Anterior cingulate cortex (tissue), 58 donors: ENCODE measurements around the gene ANKRD24.
"Not testable (repeated sequence)": the region's sequence is repeated elsewhere in the genome, so short reads cannot be mapped to it uniquely, and the experiment has no call there.

Source experiments
- DNase-seq, 58 donors: peaks; one replicate each; lab custom pipeline; 2025; lab: John Stamatoyannopoulos, UW

Gene ANKRD24

GRCh38 chr19:4196587-4197148 is 14.2 kb downstream of the ANKRD24 start:
- DNase-seq = no peak

DNA sequence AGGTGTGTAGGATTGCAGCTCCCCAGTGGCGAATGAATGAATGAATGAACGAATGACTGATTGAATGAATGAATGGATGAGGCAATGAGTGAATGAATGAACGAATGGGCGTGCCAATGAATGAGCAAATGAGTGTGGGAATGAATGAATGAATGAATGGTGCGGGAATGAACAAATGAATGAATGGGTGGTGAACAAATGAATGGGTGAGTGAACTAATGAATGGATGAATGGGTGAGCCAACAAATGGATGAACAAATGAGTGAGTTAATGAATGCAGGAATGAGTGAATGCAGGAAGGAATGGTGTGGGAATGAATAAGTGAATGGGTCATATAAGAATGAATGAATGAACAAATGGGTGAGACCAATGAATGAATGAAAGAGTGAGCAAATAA is 14.7 kb downstream of the ANKRD24 start:
- DNase-seq = no peak

DNA sequence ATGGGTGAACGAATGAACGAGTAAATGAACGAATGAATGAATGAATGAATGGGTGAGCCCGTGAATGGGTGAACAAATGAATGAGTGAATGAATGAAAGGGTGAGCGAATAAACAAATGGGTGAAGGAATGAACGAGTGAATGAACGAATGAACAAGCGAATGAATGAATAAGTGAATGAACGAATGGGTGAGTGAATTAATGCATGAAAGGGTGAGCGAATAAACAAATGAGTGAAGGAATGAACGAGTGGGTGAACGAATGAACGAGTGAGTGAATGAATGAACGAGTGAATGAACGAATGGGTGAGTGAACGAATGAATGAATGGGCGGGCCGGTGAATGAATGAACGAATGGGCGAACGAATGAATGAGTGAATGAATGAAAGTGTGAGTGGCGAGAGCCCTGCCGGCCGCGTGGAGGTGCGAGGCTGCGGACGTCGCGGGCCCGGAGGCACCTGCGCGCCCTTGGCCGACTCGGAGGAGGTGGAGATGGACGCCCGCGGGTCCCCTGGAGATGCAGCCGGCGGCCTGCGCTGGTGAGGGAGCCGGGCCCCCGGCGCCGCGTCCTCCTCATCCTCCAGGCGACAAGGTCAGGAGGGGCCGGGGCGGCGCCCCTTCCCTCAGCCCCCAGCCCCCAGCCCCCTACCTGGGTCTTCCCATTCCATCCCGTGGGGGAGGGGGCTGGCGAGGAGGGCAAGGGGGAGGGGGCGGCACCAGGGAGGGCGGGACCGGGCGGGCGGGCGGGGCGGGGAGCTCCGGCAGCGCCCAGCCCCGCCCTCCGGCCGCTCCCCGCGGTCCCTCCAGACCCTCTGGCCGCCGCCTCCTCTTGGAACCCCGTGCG is 15.4 kb downstream of the ANKRD24 start:
- DNase-seq = no peak

GRCh38 chr19:4198467-4199126 is 16.1 kb downstream of the ANKRD24 start:
- DNase-seq = peak in 2 of 58 donors; percentile 4 to 42

- no peak for DNase-seq
Observed at GRCh38 chr19:4199699-4200293, 17.3 kb downstream of the ANKRD24 start.

- DNase-seq = no peak
Observed at GRCh38 chr19:4200940-4201542, 18.6 kb downstream of the ANKRD24 start.

- DNase-seq = no peak
Observed at GRCh38 chr19:4201798-4202197, 19.3 kb downstream of the ANKRD24 start.

- DNase-seq = no peak
Observed at GRCh38 chr19:4206818-4207484, 24.5 kb downstream of the ANKRD24 start.

GRCh38 chr19:4208385-4209094 is 26.1 kb downstream of the ANKRD24 start:
- no peak for DNase-seq

GRCh38 chr19:4210166-4210731 is 27.8 kb downstream of the ANKRD24 start:
- DNase-seq = no peak

DNA sequence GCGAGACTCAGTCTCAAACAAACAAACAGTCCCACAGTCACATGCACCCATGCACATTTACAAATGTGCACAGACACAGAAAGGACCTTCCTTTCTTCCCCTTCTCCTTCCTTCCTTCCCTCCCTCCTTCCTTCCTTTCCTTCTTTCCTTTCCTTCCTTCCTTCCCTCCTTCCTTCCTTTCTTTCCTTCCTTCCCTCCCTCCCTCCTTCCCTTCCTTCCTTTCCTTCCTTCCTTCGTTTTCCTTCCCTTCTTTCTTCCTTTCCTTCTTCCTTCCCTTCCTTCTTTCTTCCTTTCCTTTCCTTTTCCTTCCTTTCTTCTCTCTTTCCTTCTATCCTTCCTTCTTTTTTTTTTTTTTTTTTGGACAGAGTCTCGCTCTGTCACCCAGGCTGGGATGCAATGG is 30.6 kb downstream of the ANKRD24 start:
- no peak for DNase-seq

GRCh38 chr19:4215807-4216206 is 33.3 kb downstream of the ANKRD24 start:
- DNase-seq = no peak

DNA sequence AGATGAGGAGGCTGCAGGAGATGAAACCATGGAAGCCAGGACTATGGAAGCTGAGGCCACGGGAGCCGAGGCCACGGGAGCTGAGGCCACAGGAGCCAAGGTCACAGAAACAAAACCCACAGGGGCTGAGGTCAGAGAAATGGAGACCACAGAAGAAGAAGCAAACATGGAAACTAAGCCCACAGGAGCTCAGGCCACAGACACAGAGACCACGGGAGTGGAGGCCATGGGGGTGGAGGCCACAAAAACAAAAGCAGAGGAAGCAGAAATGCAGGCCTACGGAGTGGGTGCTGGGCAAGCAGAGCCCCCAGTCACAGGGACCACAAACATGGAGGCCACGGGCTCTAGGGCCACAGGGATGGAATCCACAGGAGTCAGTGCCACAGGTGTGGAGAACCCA is 34.4 kb downstream of the ANKRD24 start:
- DNase-seq = no peak

- DNase-seq = no peak
Observed at GRCh38 chr19:4217429-4218264, 35.2 kb downstream of the ANKRD24 start.

DNA sequence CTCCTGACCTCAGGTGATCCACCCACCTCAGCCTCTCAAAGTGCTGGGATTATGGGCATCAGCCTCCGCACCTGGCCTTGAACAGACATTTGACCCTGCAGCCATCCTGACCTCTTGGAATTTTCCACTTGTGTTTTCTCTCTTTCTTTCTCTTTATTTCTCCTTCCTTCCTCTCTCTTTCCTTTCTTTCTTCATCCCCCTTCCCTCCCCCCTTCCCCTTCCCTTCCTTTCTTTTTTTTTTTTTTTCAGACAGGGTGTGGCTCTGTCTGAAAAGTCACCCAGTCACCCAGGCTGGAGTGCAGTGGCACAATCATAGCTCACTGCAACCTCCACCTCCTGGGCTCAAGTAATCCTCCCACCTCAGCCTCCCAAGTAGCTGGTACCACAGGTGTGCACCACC is 36.0 kb downstream of the ANKRD24 start:
- not testable (repeated sequence) for DNase-seq

- DNase-seq = no peak
Observed at GRCh38 chr19:4220188-4220587, 37.7 kb downstream of the ANKRD24 start.

- DNase-seq = peak in 28 of 58 donors; percentile 0 to 82 (median 14)
Observed at GRCh38 chr19:4224470-4224869, 42.0 kb downstream of the ANKRD24 start.

DNA sequence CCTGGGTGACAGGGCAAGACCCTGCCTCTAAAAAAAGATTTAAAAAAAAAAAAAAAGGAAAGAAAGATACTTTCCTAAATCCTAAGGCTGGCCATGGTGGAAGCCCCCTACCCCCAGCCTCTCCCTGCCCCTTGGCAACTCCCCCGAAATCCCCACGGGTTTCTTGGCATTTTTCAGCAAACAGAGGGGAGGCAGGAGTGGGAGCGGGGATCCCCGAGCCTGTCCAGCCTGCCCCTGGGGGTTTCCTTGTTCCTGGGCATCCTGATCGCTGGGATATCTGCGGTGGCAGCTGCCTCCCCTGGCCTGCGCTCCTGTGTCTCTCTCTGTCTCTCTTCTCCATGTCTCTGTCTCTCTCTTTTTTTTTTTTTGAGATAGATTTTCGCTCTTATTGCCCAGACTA is 43.4 kb downstream of the ANKRD24 start:
- no peak for DNase-seq
